Thoracic aorta (tissue), 2 donors: ENCODE data around the gene OPTN. TPM values are rescaled to one million over a fixed set of nuclear protein-coding genes. Genes with fewer than 3 reads are reported as not detected.

Experiments
- ATAC-seq: fragments of 150-250 bp; one replicate; pipeline ENCODE4 v1.8.0; 2017; ENCODE audit warnings: low read depth; ENCODE audit not compliant: insufficient number of reproducible peaks, low FRiP score
- DNase-seq: peaks from one replicate; pipeline ENCODE4 v3.0.0-alpha.2; 2020; ENCODE audit warnings: low spot score
- H3K27ac ChIP-seq, 2 donors: fragments of 200-600 bp; sonication (generic); 1 replicate in 1 of 2; 2 replicates in 1 of 2; pipeline ENCODE4 v1.5.1; 2016; ENCODE audit warnings: mild to moderate bottlenecking in 2 of 2, moderate library complexity in 2 of 2
- H3K27me3 ChIP-seq: fragments of 200-600 bp; sonication (generic); replicated peaks from 2 replicates; pipeline ENCODE4 v1.6.0; 2016; ENCODE audit warnings: mild to moderate bottlenecking; ENCODE audit not compliant: insufficient read depth
- H3K36me3 ChIP-seq: fragments of 200-600 bp; sonication (generic); one replicate; pipeline ENCODE4 v1.5.1; 2016
- H3K4me1 ChIP-seq, 2 donors: fragments of 200-600 bp; sonication (generic); 1 replicate in 1 of 2; 2 replicates in 1 of 2; pipeline versions ENCODE4 v1.5.1 to v1.6.0; 2016; ENCODE audit warnings: low read depth in 2 of 2, mild to moderate bottlenecking in 1 of 2; ENCODE audit not compliant: control insufficient read depth in 1 of 2
- H3K4me3 ChIP-seq: fragments of 200-600 bp; sonication (generic); 2 replicates; pipeline ENCODE4 v1.5.1; 2016; ENCODE audit warnings: mild to moderate bottlenecking
- H3K9me3 ChIP-seq: fragments of 200-600 bp; sonication (generic); 2 replicates; pipeline ENCODE4 v1.5.1; 2016
- total RNA-seq, 2 donors: library from RNA; depleted of rRNA; stranded (reverse); fragments of >200 nt; gene quantifications; one replicate each; pipeline versions ENCODE4 v1.1.0 to v1.2.3, GENCODE V29; 2016
- TF ChIP-seq, protein P1 (sequence below): fragments of 200-600 bp; sonication (generic); IDR thresholded peaks from one replicate; pipeline ENCODE4 v1.5.1; 2019; ENCODE audit warnings: antibody characterized with exemption

OPTN gene
- total RNA-seq, 2 donors from 2014 or later = 55.8 to 70.3 TPM

DNA sequence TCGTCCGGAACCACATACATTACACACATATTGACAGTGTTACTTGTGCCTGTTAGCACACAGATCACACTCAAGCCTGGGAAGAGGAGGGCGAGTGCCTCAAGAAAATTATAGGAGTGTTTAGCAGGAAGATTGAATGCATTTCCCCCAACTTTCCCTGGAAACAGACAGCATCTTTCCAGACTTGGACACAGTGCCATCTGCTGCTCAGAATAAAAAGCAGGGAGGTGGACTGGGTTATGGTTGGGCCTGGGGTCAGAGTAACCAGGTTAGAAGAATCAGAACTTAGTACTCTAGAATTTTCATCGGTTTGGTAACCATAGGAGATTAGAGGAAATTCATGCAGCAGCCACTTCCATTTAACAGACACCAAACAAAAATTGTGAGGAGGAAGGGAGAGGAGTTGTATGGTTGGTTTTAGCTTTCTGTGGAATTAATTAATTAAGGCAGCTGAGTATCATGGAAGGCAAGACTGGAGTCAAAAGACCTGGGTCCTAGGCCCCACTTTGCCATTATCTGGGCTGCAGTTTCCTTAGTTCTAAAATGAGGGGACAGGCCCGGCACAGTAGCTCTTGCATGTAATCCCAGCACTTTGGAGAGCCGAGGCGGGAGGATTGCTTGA is 43.4 kb upstream of the OPTN start:
- TF ChIP-seq, protein P1, sequence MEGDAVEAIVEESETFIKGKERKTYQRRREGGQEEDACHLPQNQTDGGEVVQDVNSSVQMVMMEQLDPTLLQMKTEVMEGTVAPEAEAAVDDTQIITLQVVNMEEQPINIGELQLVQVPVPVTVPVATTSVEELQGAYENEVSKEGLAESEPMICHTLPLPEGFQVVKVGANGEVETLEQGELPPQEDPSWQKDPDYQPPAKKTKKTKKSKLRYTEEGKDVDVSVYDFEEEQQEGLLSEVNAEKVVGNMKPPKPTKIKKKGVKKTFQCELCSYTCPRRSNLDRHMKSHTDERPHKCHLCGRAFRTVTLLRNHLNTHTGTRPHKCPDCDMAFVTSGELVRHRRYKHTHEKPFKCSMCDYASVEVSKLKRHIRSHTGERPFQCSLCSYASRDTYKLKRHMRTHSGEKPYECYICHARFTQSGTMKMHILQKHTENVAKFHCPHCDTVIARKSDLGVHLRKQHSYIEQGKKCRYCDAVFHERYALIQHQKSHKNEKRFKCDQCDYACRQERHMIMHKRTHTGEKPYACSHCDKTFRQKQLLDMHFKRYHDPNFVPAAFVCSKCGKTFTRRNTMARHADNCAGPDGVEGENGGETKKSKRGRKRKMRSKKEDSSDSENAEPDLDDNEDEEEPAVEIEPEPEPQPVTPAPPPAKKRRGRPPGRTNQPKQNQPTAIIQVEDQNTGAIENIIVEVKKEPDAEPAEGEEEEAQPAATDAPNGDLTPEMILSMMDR = peak; percentile 38
- Histone ChIP-seq H3K27ac (no peak overlapping the region), H3K27me3 (no peaks in the 10 kb centered on the region), H3K4me1 (no peaks in the 10 kb centered on the region), H3K36me3 (no peaks in the 10 kb centered on the region), H3K9me3 (no peaks in the 10 kb centered on the region), H3K4me3 (no peak overlapping the region)
- DNase-seq (no peak), ATAC-seq (no peak)

DNA sequence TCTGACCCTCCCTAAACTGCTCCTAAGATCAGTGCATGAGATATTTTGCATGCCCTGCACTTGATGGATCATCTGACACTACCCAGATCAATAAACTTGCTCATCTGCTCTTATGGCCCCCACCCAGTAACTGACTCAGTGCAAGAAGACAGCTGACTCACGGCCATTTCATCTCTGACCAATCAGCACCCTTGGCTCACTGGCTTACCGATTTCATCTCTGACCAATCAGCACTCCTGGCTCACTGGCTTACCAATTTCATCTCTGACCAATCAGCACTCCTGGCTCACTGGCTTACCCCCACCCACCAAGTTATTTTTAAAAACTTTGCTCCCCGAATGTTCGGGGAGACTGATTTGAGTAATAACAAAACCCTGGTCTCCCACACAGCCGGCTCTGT is 37.2 kb upstream of the OPTN start:
- TF ChIP-seq, protein P1 = no peak
- no peaks in the 10 kb centered on the region for H3K36me3 ChIP-seq
- H3K4me1 ChIP-seq = no peaks in the 10 kb centered on the region
- no peaks in the 10 kb centered on the region for H3K27me3 ChIP-seq
- DNase-seq = no peak
- H3K27ac ChIP-seq = no peak overlapping the region
- no peaks in the 10 kb centered on the region for H3K9me3 ChIP-seq
- H3K4me3 ChIP-seq = no peak overlapping the region
- no peak for ATAC-seq

DNA sequence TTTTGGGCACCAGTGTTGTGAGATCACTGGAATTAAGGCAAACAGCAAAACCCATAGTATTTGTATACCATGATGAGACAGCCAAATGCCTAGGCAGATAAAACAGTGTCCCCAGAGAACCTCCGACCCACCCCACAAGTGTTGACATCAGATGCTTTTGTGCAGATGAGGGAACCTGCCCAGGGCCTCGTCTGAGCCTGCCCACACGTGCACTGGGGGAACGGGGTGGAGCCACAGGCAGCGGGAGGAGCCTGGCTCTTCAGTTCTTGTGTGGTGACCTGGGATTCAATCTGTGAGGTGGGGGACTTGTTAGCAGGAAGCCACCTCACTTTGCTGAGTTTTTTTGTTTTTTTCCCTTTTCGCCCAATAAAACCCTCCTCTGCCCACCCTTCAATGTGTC is 33.4 kb upstream of the OPTN start:
- Histone ChIP-seq H3K27ac (no peak overlapping the region), H3K4me1 (no peaks in the 10 kb centered on the region), H3K4me3 (no peak overlapping the region), H3K36me3 (no peaks in the 10 kb centered on the region), H3K9me3 (no peaks in the 10 kb centered on the region), H3K27me3 (no peaks in the 10 kb centered on the region)
- TF ChIP-seq, protein P1 = no peak
- DNase-seq (no peak), ATAC-seq (no peak)

DNA sequence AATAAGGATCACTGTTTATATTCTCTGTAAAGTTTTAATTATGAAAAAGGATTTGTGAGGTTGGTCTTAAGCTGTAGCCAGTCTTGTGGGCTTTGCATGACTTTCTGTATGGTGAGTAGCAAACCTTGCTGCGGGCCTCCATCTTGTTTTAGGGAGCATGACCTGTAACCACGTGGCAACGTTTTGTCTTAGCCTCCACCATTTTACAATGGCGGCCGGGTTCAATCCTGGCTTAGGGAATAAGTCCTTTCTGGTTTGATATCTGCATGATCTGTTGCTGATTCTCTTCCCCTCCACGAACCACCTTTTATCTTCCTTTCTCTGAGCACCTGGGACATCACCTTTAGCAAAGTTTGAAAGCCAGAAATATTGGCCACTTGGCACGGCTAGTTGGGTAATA is 32.5 kb upstream of the OPTN start:
- Histone ChIP-seq H3K9me3 (no peaks in the 10 kb centered on the region), H3K4me1 (no peaks in the 10 kb centered on the region), H3K27ac (no peak overlapping the region), H3K36me3 (no peaks in the 10 kb centered on the region), H3K4me3 (no peak overlapping the region), H3K27me3 (no peaks in the 10 kb centered on the region)
- ATAC-seq = no peak
- TF ChIP-seq, protein P1 = no peak
- no peak for DNase-seq

DNA sequence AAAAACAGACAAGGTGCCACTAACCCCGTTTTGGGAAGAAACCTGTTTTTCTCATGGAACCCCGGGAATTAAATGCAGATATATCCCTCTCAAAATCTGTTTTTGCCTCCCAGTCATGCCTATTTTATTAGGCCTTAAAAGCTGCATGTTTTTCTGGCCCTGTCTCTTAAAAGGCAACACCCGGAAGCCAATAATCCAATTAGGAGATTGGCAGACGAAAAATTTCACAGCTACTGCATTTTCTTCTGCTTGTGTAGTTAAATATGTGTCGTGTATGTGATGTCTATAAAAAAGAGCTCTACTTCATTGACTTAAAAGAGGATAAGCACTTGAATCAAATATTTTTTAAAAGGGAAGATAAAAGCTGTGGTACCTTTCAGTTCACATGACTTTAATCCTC is 31.9 kb upstream of the OPTN start:
- Histone ChIP-seq H3K9me3 (no peaks in the 10 kb centered on the region), H3K4me1 (no peaks in the 10 kb centered on the region), H3K27ac (no peak overlapping the region), H3K4me3 (no peak overlapping the region), H3K27me3 (no peaks in the 10 kb centered on the region), H3K36me3 (no peaks in the 10 kb centered on the region)
- TF ChIP-seq, protein P1 = no peak
- ATAC-seq (no peak), DNase-seq (no peak)
